ENCODE measurements around the gene POLR3H.
"Not testable (repeated sequence)": the region's sequence is repeated elsewhere in the genome, so short reads cannot be mapped to it uniquely, and the experiment has no call there.

POLR3H gene, protein sequence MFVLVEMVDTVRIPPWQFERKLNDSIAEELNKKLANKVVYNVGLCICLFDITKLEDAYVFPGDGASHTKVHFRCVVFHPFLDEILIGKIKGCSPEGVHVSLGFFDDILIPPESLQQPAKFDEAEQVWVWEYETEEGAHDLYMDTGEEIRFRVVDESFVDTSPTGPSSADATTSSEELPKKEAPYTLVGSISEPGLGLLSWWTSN

GRCh38 chr22:41543854-41544670, at the start of gene POLR3H:
TSS of gene POLR3H (minus strand) at chr22:41544470. CDS start at chr22:41544101, 369 bp downstream.
- peak; percentile 79 for DNase-seq (ENCODE audit: low read depth)

GRCh38 chr22:41593336-41593960, 49.2 kb upstream of the POLR3H start:
- DNase-seq (ENCODE audit: low read depth): not testable (repeated sequence)

DNA sequence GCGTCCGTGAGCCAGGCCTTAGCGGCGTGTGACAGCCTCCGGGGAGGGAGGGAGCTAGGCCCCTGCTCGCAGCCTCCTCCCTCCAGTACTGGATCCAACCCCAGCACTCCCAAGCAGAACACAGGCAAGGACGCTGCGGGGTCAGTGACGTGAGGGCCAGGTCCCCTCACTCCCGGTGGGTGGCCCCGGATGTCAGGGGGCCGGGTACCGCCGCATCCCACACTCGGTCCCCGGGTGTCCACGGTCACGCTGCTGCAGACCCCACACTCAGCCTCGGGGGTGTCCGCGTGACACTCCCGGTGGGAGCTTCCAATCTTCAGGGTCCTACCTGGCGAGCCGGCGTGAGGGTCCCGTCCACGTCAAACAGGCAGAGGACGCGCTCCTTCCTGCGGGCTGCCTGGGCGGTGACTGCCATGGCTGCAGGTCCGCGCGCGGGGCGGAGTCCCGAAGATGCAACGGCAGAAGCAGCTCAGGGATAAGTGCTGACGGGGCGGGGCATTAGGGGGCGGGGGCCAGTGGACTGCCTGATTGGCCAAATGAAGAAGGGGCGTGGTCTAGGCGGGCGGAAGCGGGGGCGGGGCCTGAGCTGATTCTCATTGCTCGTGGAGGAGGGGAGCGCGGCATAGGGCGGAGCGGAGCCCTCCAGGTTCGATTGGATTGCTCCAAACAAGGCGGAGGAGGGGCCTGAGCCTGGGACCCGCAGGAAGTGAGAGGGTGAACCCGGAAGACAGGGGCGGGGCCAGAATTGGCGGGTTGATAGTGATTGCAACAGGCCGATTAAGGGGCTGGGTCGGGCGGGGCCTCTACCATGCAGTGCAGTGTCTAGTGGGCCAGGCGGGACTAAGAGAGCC, 45.3 kb upstream of the POLR3H start, which contains the start of gene PMM1:
Gene PMM1, minus strand, starts transcription at position 450 of the 851 bp plus-strand sequence. Its CDS starts 35 bp downstream, at position 415.
- DNase-seq (ENCODE audit: low read depth): peak; percentile 97

DNA sequence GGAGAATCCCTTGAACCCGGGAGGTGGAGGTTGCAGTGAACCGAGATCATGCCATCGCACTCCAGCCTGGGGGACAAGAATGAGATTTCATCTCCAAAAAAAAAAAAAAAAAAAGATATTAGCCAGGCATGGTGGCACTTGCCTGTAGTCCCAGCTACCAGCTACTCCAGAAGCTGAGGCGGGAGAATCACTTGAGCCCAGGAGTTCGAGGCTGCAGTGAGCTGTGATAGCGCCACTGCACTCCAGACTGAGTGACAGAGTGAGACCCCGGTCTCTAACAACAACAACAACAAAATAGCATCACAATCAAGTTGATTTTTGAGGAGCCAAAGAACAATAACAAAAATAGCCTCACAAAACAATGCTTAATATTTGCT, 43.1 kb upstream of the POLR3H start:
- DNase-seq (ENCODE audit: low read depth): no peak

- no peak for DNase-seq (ENCODE audit: low read depth)
These were observed 41.6 kb upstream of the POLR3H start for GRCh38 chr22:41585898-41586297.

GRCh38 chr22:41584881-41585280, 40.6 kb upstream of the POLR3H start:
- DNase-seq (ENCODE audit: low read depth): no peak

DNA sequence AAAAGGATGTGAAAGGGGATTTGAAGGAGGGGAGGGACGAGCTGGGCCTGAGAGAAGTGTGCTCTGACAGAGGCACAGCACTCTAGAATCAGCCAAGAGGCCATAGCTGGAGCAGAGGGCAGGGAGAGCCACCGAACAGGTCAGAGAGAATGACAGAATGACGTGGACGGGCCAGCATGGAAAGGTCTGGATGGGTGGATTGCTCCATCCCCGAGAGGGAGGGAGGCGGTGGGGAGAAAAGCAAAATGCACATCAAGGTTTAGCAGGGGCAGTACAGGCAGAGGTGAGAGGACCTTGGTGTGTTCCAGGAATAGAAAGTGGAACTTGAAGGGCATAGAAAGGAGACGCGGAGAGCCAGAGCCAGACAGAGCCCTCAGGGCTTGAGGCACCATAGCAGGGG, 38.4 kb upstream of the POLR3H start:
- DNase-seq (ENCODE audit: low read depth): no peak

DNA sequence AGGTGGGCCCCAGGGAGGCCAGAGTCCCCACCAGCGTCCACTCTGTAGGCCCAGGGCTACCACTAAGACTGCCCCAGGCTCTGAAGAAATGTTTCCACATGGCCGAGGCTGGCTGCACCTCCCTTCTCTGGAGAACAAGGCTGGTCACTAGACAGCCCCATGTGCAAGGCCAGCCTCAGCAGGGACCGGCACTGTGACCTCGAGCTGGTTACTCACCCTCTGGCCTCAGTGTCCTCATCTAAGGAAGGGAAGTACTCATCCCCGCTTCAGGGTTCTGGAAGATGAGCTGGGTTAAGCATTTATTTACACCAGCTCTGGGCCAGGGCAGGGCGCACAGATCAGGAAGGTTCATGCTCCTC, 35.7 kb upstream of the POLR3H start:
- DNase-seq (ENCODE audit: low read depth): no peak

- DNase-seq (ENCODE audit: low read depth): no peak
These were observed 35.2 kb upstream of the POLR3H start for GRCh38 chr22:41579297-41579996.

DNA sequence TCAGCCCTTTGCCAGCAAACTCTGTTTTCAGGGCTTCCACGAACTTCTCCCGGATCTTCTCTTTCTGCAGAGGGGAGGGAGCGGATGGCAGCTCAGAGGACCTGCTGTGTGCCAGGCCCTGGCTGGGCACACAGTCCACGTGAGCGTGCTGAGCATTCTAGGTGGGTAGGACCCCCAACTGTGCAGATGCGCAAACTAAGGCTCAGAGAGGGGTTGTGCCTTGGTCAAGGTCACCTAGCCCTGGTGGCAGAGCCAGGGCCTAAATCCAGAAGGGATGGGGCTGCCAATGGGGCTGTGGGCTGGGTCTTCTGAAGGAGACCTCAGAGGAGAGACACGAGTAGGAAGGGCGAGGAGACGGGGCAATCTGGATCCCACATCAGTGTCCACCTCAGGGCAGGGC, 34.5 kb upstream of the POLR3H start:
- DNase-seq (ENCODE audit: low read depth): no peak

GRCh38 chr22:41578114-41578513, 33.8 kb upstream of the POLR3H start:
- no peak for DNase-seq (ENCODE audit: low read depth)

GRCh38 chr22:41576877-41577276, 32.6 kb upstream of the POLR3H start:
- DNase-seq (ENCODE audit: low read depth): no peak

DNA sequence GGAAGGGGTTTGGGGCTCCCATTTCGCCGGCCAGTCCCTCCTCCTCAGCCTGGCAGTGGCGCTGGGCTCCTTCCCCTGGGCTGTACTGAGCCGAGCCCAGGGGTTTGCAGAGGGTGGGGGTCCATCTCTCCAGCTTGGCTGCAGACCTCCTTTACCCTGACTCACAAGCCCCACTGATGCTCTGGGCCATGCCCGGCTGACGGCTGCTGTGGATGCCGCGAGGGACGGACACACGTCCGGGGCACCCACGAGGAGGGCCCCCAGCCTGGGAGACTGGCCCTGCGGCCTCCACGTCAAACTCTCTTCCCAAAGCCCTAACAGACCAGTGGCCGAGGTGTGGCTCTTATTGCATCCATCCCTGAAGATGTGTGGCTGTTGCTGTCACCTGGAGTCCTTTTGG, 31.3 kb upstream of the POLR3H start:
- DNase-seq (ENCODE audit: low read depth): no peak

- DNase-seq (ENCODE audit: low read depth): no peak
These were observed 30.6 kb upstream of the POLR3H start for GRCh38 chr22:41574847-41575381.

- DNase-seq (ENCODE audit: low read depth): no peak
These were observed 29.4 kb upstream of the POLR3H start for GRCh38 chr22:41573677-41574076.

DNA sequence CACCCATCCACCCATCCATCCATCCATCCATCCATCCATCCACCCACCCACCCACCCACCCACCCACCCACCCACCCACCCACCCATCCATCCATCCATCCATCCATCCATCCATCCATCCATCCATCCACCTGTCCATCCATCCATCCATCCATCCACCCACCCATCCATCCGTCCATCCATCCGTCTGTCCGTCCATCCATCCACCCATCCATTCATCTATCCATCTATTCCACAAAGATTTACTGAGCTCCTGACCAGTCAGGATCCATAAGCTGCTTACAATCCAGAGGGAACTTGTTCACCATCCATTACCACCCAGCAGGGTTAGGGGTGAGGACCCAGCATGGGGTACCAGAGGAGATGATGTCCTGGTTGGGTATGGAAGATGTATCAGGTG, 28.0 kb upstream of the POLR3H start:
- DNase-seq (ENCODE audit: low read depth): not testable (repeated sequence)

DNA sequence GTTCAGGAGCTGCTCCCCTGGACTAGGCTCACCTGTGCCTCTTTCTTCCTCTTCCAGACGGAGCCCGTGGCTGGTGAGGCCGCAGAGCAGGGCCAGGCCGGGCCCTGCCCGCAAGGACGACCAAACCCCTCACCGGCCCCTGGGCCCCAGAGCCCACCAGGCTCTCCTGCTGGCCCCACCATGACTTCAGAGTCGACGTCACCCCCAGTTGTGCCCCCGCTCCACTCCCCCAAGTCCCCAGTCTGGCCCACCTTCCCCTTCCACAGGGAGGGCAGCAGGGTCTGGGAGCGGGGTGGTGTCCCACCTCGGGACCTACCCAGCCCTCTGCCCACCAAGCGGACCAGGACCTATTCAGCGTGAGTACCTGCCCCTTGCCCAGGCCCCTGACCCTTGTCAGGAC, 27.5 kb upstream of the POLR3H start:
- DNase-seq (ENCODE audit: low read depth): no peak

GRCh38 chr22:41570221-41570620, 26.0 kb upstream of the POLR3H start:
- DNase-seq (ENCODE audit: low read depth): no peak

DNA sequence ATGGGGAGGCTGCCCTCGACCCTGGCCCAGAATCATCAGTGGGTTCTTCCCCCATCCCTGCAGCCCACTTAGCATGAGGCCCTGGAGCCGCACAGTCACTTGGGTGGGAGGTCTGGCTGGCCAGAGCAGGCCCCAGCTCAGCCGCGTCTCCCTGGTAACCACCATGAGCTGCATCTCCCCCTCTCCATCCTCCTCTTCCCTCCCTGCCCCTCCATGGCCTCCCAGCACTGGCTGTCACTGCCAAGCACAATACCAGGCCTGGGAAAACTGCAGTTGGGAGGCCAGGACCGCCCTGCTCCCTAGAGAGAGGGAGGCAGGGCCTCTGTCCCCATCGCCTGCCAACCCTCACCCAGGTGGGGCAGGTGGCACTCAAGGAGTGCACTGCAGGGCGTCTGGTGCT, 24.5 kb upstream of the POLR3H start:
- DNase-seq (ENCODE audit: low read depth): no peak

- no peak for DNase-seq (ENCODE audit: low read depth)
These were observed 23.2 kb upstream of the POLR3H start for GRCh38 chr22:41567512-41567768.

DNA sequence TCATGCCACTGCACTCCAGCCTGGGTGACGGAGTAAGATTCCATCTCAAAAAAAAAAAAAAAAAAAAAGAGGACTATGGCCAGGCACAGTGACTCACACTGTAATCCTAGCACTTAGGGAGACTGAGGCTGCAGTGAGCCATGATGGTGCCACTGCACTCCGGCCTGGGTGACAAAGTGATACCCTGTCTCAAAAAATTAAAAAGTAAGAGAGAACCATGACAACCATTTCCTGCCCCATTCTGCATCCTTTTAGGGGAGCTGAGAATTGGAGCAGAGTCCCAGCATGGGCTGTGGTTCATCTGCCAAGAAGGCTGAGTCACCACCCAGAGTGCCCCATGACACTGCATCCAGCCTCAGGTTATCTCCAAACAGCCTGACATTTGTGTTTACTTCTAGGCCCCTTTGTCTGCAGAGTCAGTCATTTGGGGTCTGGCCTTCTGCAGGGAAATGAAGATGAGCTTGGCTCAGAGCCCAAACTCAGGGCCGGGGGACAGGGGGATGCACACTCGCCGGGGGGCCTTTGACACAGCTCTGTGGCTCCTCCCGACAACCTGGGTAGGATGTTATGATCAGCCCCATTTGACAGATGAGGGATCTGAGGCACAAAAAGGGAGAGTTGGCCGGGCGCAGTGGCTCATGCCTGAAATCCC, 21.3 kb upstream of the POLR3H start:
- peak; percentile 72 for DNase-seq (ENCODE audit: low read depth)
